Kidney (tissue), 14 donors: ENCODE results near the gene TEDC2. TPM values are rescaled to one million over a fixed set of nuclear protein-coding genes. Genes with fewer than 3 reads are reported as not detected.

Source experiments
- DNase-seq, 5 donors: peaks; one replicate each; pipeline ENCODE4 v3.0.0-alpha.2; 2013 to 2020
- FAIRE-seq: peaks from 2 replicates; lab custom pipeline; 2012; peaks lifted over from hg19 to GRCh38; lab: Jason Lieb, UNC
- H3K27ac ChIP-seq, 2 donors: one replicate each; pipeline ENCODE4 v1.7.0; 2013; ENCODE audit warnings: low read depth in 2 of 2, low read length in 2 of 2, inconsistent platforms in 1 of 2
- H3K27me3 ChIP-seq: one replicate; pipeline ENCODE4 v1.7.1; 2013; ENCODE audit warnings: low read length, inconsistent platforms; ENCODE audit not compliant: control insufficient read depth, insufficient read depth
- H3K36me3 ChIP-seq, 3 donors: one replicate each; pipeline versions ENCODE4 v1.7.0 to v1.7.1; 2013; ENCODE audit warnings: low read length in 3 of 3, control low read depth in 1 of 3, inconsistent platforms in 1 of 3; ENCODE audit not compliant: insufficient read depth in 3 of 3, control insufficient read depth in 2 of 3
- H3K4me1 ChIP-seq, 3 donors: one replicate each; pipeline versions ENCODE4 v1.7.0 to v1.7.1; 2013; ENCODE audit warnings: low read length in 3 of 3, inconsistent platforms in 1 of 3, low read depth in 1 of 3; ENCODE audit not compliant: control insufficient read depth in 2 of 3, insufficient read depth in 2 of 3
- H3K4me3 ChIP-seq, 3 donors: one replicate each; pipeline versions ENCODE4 v1.7.0 to v1.8.1; 2013; ENCODE audit warnings: low read length in 3 of 3, control low read depth in 1 of 3, inconsistent platforms in 1 of 3
- H3K9ac ChIP-seq, 3 donors: one replicate each; pipeline versions ENCODE4 v1.7.0 to v1.7.1; 2013; ENCODE audit warnings: low read length in 3 of 3, control low read depth in 1 of 3, inconsistent platforms in 1 of 3
- H3K9me3 ChIP-seq, 3 donors: one replicate each; pipeline versions ENCODE4 v1.7.0 to v1.7.1; 2013; ENCODE audit warnings: low read length in 3 of 3, control low read depth in 1 of 3, inconsistent platforms in 1 of 3; ENCODE audit not compliant: control insufficient read depth in 2 of 3, insufficient read depth in 1 of 3
- intact Hi-C: fragments of 100-400 bp; cut with DNase I; formaldehyde crosslinking; loops from one replicate; pipeline ENCODE4 v1.11.1; 2022
- polyA plus RNA-seq: library from polyadenylated mRNA; stranded (reverse); fragments of 350-450 nt; fragmentation: Illumina TruSeq; extraction: RNeasy Lipid Tissue Mini Kit (QIAGEN cat#74804); gene quantifications from one replicate; pipeline ENCODE4 v1.2.3, GENCODE V29; 2014; ENCODE audit warnings: low read depth, low replicate concordance; ENCODE audit not compliant: insufficient read depth
- total RNA-seq: library from RNA; stranded (reverse); fragmentation: NEBNext Ultra II Directional; extraction: Animal tissue kit (Norgen Biotek cat#: 25700); gene quantifications from one replicate; pipeline ENCODE4 v1.2.1, GENCODE V29; 2021
- TF ChIP-seq, protein P1 (sequence below): IDR thresholded peaks from 3 replicates; pipeline ENCODE4 v1.5.1; 2012; ENCODE audit warnings: mild to moderate bottlenecking, moderate library complexity, borderline replicate concordance; ENCODE audit not compliant: insufficient read depth; ENCODE audit errors: extremely low read depth
- donor health status: control.
- donor health status: control.
- donor health status: control.
- donor health status: control.
- donor health status: control.
- donor health status: DM: yes; HTN: yes; CAD: no.
- donor health status: Normal renal cell carcinoma (clear cell type).

Gene TEDC2
- total and polyA plus RNA-seq, 2 donors from 2014 or later = 1.4 to 1.7 TPM

GRCh38 chr16:2460916-2461315, 1.0 kb downstream of the TEDC2 start:
- Histone ChIP-seq H3K9ac (no peak overlapping the region), H3K27me3 (no peaks in the 10 kb centered on the region), H3K4me3 (no peak overlapping the region), H3K9me3 (no peaks in the 10 kb centered on the region), H3K27ac (no peak overlapping the region), H3K36me3 (no peaks in the 10 kb centered on the region), H3K4me1 (peaks cover 0 to 6% (median 0%) of the 10 kb centered on the region in 3 donors)
- DNase-seq = peak in 2 of 5 donors; percentile 52 to 68
- FAIRE-seq = no peak
- intact Hi-C loops = no loop called here
- TF ChIP-seq, protein P1, sequence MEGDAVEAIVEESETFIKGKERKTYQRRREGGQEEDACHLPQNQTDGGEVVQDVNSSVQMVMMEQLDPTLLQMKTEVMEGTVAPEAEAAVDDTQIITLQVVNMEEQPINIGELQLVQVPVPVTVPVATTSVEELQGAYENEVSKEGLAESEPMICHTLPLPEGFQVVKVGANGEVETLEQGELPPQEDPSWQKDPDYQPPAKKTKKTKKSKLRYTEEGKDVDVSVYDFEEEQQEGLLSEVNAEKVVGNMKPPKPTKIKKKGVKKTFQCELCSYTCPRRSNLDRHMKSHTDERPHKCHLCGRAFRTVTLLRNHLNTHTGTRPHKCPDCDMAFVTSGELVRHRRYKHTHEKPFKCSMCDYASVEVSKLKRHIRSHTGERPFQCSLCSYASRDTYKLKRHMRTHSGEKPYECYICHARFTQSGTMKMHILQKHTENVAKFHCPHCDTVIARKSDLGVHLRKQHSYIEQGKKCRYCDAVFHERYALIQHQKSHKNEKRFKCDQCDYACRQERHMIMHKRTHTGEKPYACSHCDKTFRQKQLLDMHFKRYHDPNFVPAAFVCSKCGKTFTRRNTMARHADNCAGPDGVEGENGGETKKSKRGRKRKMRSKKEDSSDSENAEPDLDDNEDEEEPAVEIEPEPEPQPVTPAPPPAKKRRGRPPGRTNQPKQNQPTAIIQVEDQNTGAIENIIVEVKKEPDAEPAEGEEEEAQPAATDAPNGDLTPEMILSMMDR = no peak

DNA sequence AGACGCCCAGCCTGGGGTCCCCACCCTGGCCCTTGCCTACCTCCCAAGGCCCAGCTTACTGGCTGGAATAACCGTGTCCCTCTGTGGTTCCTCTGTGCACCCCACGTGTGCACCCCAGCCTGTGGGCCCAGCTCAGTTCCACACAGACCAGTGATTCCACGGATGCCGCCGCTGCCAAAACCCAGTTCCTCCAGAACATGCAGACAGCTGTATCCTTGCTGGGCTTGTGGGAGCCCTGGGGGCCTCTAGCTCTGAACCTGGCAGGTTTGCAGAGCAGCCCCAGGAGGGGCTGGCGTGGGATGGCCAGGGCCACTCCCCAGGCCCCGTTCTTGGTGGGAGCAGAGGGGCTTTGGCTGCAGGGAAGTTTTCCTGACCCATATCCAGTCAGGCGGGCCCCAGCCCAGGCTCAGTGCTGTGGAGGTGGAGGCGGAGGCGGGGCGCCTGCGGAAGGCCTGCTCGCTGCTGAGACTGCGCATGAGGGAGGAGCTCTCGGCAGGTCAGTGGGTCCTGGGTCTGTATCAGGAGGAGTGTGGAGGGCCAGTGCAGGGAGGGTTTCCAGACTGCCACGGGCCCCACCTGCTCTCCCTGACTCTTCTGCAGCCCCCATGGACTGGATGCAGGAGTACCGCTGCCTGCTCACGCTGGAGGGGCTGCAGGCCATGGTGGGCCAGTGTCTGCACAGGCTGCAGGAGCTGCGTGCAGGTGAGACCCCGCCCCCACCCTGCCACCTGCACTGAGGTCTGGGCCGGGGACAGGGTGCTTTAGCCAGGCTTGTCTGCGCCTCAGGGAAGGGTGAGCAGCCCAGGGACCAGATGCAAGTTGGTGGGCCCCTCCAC, 2.3 kb downstream of the TEDC2 start:
- Histone ChIP-seq H3K4me3 (no peak overlapping the region), H3K36me3 (no peaks in the 10 kb centered on the region), H3K9me3 (no peaks in the 10 kb centered on the region), H3K27me3 (no peaks in the 10 kb centered on the region), H3K9ac (no peak overlapping the region), H3K27ac (no peak overlapping the region), H3K4me1 (peaks cover 0 to 6% (median 0%) of the 10 kb centered on the region in 3 donors)
- TF ChIP-seq, protein P1 = no peak
- no peak for FAIRE-seq
- DNase-seq = peak in 2 of 5 donors; percentile 44 to 69
- intact Hi-C loops = no loop called here

GRCh38 chr16:2464333-2464732, 4.4 kb downstream of the TEDC2 start:
- H3K9ac ChIP-seq = no peak overlapping the region
- TF ChIP-seq, protein P1 = no peak
- no peaks in the 10 kb centered on the region for H3K9me3 ChIP-seq
- DNase-seq (peak in 2 of 5 donors; percentile 33 to 71), FAIRE-seq (no peak)
- H3K36me3 ChIP-seq = no peaks in the 10 kb centered on the region
- H3K27ac ChIP-seq = no peak overlapping the region
- no peak overlapping the region for H3K4me3 ChIP-seq
- H3K4me1 ChIP-seq = peaks cover 0 to 11% (median 0%) of the 10 kb centered on the region in 3 donors
- no peaks in the 10 kb centered on the region for H3K27me3 ChIP-seq
- intact Hi-C loops = no loop called here
